Stomach (tissue), 9 donors: ENCODE data around the gene MAPK13. TPM values are rescaled to one million over a fixed set of nuclear protein-coding genes. Genes with fewer than 3 reads are reported as not detected.

Source experiments
- DNase-seq, 2 donors: peaks; one replicate each; pipeline versions ENCODE4 v3.0.0 to v3.0.0-alpha.2; 2013 to 2019
- H3K27ac ChIP-seq, 5 donors: fragments of 200-600 bp in 4 of 5; sonication (generic) in 4 of 5; one replicate each; pipeline ENCODE4 v1.5.1; 2013 to 2019; ENCODE audit warnings: mild to moderate bottlenecking in 1 of 5, moderate library complexity in 1 of 5
- H3K27me3 ChIP-seq, 3 donors: fragments of 200-600 bp; sonication (generic); one replicate each; pipeline ENCODE4 v1.5.1; 2017 to 2019; ENCODE audit warnings: mixed run types in 1 of 3
- H3K36me3 ChIP-seq, 4 donors: fragments of 200-600 bp; sonication (generic); 1 replicate in 3 of 4; 2 replicates in 1 of 4; pipeline ENCODE4 v1.5.1; 2016 to 2019
- H3K4me1 ChIP-seq, 4 donors: fragments of 200-600 bp; sonication (generic); one replicate each; pipeline ENCODE4 v1.5.1; 2016 to 2019
- H3K4me3 ChIP-seq, 4 donors: fragments of 200-600 bp; sonication (generic) in 3 of 4; one replicate each; pipeline ENCODE4 v1.5.1; 2016 to 2019; ENCODE audit warnings: mild to moderate bottlenecking in 1 of 4
- H3K9me3 ChIP-seq, 4 donors: fragments of 200-600 bp; sonication (generic); one replicate each; pipeline ENCODE4 v1.5.1; 2016 to 2019
- CTCF ChIP-seq, 7 experiments: fragments of 450-650 bp in 4 of 7; fragments of 200-600 bp in 3 of 7; sonication (generic) in 3 of 7; IDR thresholded peaks; one replicate each; pipeline ENCODE4 v1.5.1; 2016 to 2019; ENCODE audit warnings: antibody characterized with exemption in 7 of 7, control low read depth in 2 of 7, mild to moderate bottlenecking in 1 of 7
- EP300 ChIP-seq: sonication (generic); formaldehyde crosslinking; IDR thresholded peaks from one replicate; pipeline ENCODE4 v1.6.1; 2017; ENCODE audit warnings: antibody characterized with exemption
- POLR2A ChIP-seq, 4 donors: fragments of 450-650 bp; IDR thresholded peaks; one replicate each; pipeline ENCODE4 v1.6.1; 2016; ENCODE audit warnings: antibody characterized with exemption in 4 of 4, control low read depth in 2 of 4, mild to moderate bottlenecking in 1 of 4, moderate library complexity in 1 of 4
- POLR2AphosphoS5 ChIP-seq, 3 donors: sonication (generic); formaldehyde crosslinking; IDR thresholded peaks; one replicate each; pipeline ENCODE4 v1.6.1; 2016; ENCODE audit warnings: antibody characterized with exemption in 3 of 3
- WGBS, 5 donors: extraction: QIAGEN DNeasy Blood & Tissue Kit in 3 of 5; methylation state at CpG; one replicate each; pipeline versions ENCODE4 v1.1.5 to v1.1.7; 2013 to 2018; 5-methylcytosine and 5-hydroxymethylcytosine counted together
- intact Hi-C: fragments of 100-400 bp; cut with DNase I; formaldehyde crosslinking; loops from one replicate; pipeline ENCODE4 v1.15.1; 2023; ENCODE audit warnings: low total_unique reads
- polyA plus RNA-seq, 3 donors: library from polyadenylated mRNA; stranded (reverse); fragments of 200-250 nt; gene quantifications; one replicate each; pipeline ENCODE4 v1.2.3, GENCODE V29; 2013
- total RNA-seq, 5 donors: library from RNA; depleted of rRNA; stranded (reverse); fragments of >200 nt; gene quantifications; one replicate each; pipeline versions ENCODE4 v1.1.0 to v1.2.3, GENCODE V29; 2014 to 2016
- donor health status: healthy with polysubstance abuse.
- donor health status: Bipolar disorder and iron deficiency.
- donor health status: healthy.

The MAPK13 gene
- total and polyA plus RNA-seq, 8 donors, result 19.8 to 95.9 (median 34.5) TPM

GRCh38 chr6:36133912-36134311 is 3.6 kb downstream of the MAPK13 start:
- no peak overlapping the region for H3K27ac ChIP-seq

DNA sequence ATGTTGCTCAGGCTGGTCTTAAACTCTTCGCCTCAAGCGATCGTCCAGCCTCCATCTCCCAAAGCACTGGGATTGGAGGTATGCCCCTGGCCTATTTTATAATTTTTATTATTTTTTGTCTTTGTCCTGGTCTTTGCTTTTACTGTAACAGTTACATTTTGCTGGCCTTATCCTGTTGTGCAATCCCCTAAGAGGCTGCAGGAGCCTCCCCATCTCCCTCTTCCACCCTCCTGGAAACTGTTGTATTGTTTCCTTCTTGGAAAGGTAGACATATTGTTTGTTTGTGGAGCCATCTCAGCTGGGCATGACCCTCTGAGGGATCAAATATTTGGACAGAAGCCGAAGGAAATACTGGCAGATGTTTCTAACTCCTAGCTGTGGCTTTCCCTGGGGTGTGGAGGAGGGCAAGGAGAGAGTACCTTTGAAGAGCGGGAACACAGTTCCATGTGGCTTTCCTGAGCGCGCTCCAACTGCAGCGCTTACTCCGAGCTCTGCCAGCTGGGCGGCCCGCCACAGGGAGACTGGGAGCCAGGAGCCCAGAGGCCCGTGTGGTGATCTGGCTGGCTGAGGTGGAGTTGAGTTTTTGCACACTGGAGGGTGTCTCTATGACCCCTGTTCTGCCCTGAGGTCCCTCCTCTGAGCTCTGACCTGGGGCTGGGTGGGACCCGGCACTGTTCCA is 4.9 kb downstream of the MAPK13 start:
- intact Hi-C loops, result no loop called here
- H3K9me3 ChIP-seq, result no peaks in the 10 kb centered on the region
- H3K36me3 ChIP-seq, result peaks cover 26 to 63% (median 45%) of the 10 kb centered on the region in 4 donors
- H3K4me1 ChIP-seq, result peaks cover 13 to 35% (median 25%) of the 10 kb centered on the region in 4 donors
- TF ChIP-seq POLR2AphosphoS5 (IDR thresholded peaks at IDR 0.05), result no peak
- TF ChIP-seq CTCF (IDR thresholded peaks at IDR 0.05), result no peak
- no peak for TF ChIP-seq POLR2A (IDR thresholded peaks at IDR 0.05)
- TF ChIP-seq EP300, result no peak
- no peak overlapping the region for H3K27ac ChIP-seq
- H3K4me3 ChIP-seq, result no peak overlapping the region
- 80 to 92% (median 85%) methylated on average over 13 of the region's 13 CpGs for WGBS, 5 donors
- H3K27me3 ChIP-seq, result peaks cover 0 to 11% (median 0%) of the 10 kb centered on the region in 3 donors
- DNase-seq, result no peak

More at GRCh38 chr6:36133912-36134311, 3.6 kb downstream of the MAPK13 start:
- DNase-seq, result no peak
- Histone ChIP-seq H3K4me1 (peaks cover 13 to 42% (median 30%) of the 10 kb centered on the region in 4 donors), H3K36me3 (peaks cover 17 to 50% (median 34%) of the 10 kb centered on the region in 4 donors), H3K9me3 (no peaks in the 10 kb centered on the region), H3K4me3 (no peak overlapping the region), H3K27me3 (peaks cover 0 to 21% (median 0%) of the 10 kb centered on the region in 3 donors)
- TF ChIP-seq CTCF (IDR thresholded peaks at IDR 0.05) (no peak), POLR2A (IDR thresholded peaks at IDR 0.05) (no peak), POLR2AphosphoS5 (IDR thresholded peaks at IDR 0.05) (no peak), EP300 (no peak)
- 86 to 91% (median 89%) methylated on average over 4 of the region's 4 CpGs for WGBS, 5 donors
- intact Hi-C loops, result no loop called here

DNA sequence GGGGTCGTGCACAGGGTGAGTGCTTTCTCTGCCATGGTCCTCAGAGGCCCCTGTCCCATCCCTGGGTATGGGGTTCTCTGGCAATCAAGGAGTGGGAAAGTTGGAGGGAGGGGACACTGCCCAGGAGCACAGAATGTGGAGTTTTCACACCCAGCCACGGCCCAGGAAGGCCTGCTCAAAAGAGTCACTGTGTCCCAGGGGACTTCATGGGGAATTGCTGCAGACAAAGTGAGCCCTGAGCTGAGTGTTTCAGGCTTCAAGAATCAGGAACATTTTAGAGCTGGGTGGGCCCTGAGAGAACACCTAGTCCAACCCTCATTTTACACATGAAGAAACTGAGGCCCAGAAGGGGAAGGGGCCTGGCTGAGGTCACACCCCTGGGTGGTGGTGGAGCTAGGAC is 5.7 kb downstream of the MAPK13 start:
- 79 to 100% (median 92%) methylated on average over 1 to 2 of the region's 2 CpGs for WGBS, 5 donors
- H3K36me3 ChIP-seq, result peaks cover 26 to 71% (median 52%) of the 10 kb centered on the region in 4 donors

GRCh38 chr6:36136551-36136950 is 6.2 kb downstream of the MAPK13 start:
- Histone ChIP-seq H3K9me3 (no peaks in the 10 kb centered on the region), H3K27me3 (no peaks in the 10 kb centered on the region), H3K4me3 (no peak overlapping the region), H3K36me3 (peaks cover 26 to 71% (median 55%) of the 10 kb centered on the region in 4 donors), H3K27ac (no peak overlapping the region), H3K4me1 (peaks cover 8 to 23% (median 14%) of the 10 kb centered on the region in 4 donors)
- intact Hi-C loops, result no loop called here
- TF ChIP-seq POLR2AphosphoS5 (IDR thresholded peaks at IDR 0.05) (no peak), POLR2A (IDR thresholded peaks at IDR 0.05) (no peak), CTCF (IDR thresholded peaks at IDR 0.05) (no peak), EP300 (no peak)
- 91 to 96% (median 95%) methylated on average over 6 to 12 of the region's 12 CpGs for WGBS, 5 donors
- no peak for DNase-seq

More for the DNA sequence above, 5.7 kb downstream of the MAPK13 start:
- Histone ChIP-seq H3K4me3 (no peak overlapping the region), H3K27me3 (peaks cover 0 to 4% (median 0%) of the 10 kb centered on the region in 3 donors), H3K9me3 (no peaks in the 10 kb centered on the region), H3K27ac (no peak overlapping the region), H3K4me1 (peaks cover 13 to 28% (median 19%) of the 10 kb centered on the region in 4 donors)
- intact Hi-C loops, result no loop called here
- DNase-seq, result no peak
- no peak for TF ChIP-seq POLR2AphosphoS5 (IDR thresholded peaks at IDR 0.05)
- TF ChIP-seq CTCF (IDR thresholded peaks at IDR 0.05), result no peak
- TF ChIP-seq EP300, result no peak
- TF ChIP-seq POLR2A (IDR thresholded peaks at IDR 0.05), result no peak
